SK-N-SH treated with all-trans-retinoic acid at 6 μM for 48 hours (cell line): Measurements from ENCODE around the gene PTPRCAP.

Source experiments
- ATAC-seq: fragments of 200-7000 bp; cut with Tn5 transposase; 3 replicates; pipeline ENCODE4 v1.9.1; 2020; ENCODE audit warnings: mild to moderate bottlenecking, moderate library complexity
- ARNTL ChIP-seq: fragments of 450-650 bp; formaldehyde crosslinking; IDR thresholded peaks from 2 replicates; pipeline ENCODE4 v1.5.0; 2020; ENCODE audit warnings: low read depth, mild to moderate bottlenecking, moderate library complexity, borderline replicate concordance
- BACH2 ChIP-seq: fragments of 250-450 bp; sonication (Bioruptor Pico); IDR thresholded peaks from 2 replicates; pipeline ENCODE4 v1.9.0; 2021; ENCODE audit warnings: mild to moderate bottlenecking, borderline replicate concordance
- CSDC2 ChIP-seq: fragments of 250-450 bp; sonication (Bioruptor Pico); IDR thresholded peaks from 2 replicates; pipeline ENCODE4 v1.5.0; 2020; ENCODE audit warnings: mild to moderate bottlenecking, moderate library complexity
- ESRRG ChIP-seq: fragments of 250-450 bp; sonication (Bioruptor Pico); IDR thresholded peaks from 2 replicates; pipeline ENCODE4 v1.6.1; 2021; ENCODE audit warnings: mild to moderate bottlenecking
- GLIS3 ChIP-seq: fragments of 250-450 bp; sonication (Bioruptor Pico); IDR thresholded peaks from 2 replicates; pipeline ENCODE4 v1.5.0; 2020; ENCODE audit warnings: mild to moderate bottlenecking, moderate library complexity
- ISL1 ChIP-seq: fragments of 250-450 bp; sonication (Bioruptor Pico); IDR thresholded peaks from 2 replicates; pipeline ENCODE4 v2.1.2; 2022; ENCODE audit warnings: mild to moderate bottlenecking, moderate library complexity
- OSR1 ChIP-seq: fragments of 250-450 bp; sonication (Bioruptor Pico); IDR thresholded peaks from 2 replicates; pipeline ENCODE4 v1.8.0; 2022; ENCODE audit warnings: moderate library complexity, mild to moderate bottlenecking, inconsistent platforms
- PPARA ChIP-seq: fragments of 250-450 bp; sonication (Bioruptor Pico); IDR thresholded peaks from 2 replicates; pipeline ENCODE4 v1.5.0; 2020; ENCODE audit warnings: mild to moderate bottlenecking, borderline replicate concordance
- RARB ChIP-seq: fragments of 250-450 bp; sonication (Bioruptor Pico); IDR thresholded peaks from 2 replicates; pipeline ENCODE4 v1.8.0; 2021; ENCODE audit warnings: mild to moderate bottlenecking, moderate library complexity
- SNAI2 ChIP-seq: fragments of 250-450 bp; sonication (Bioruptor Pico); IDR thresholded peaks from 2 replicates; pipeline ENCODE4 v1.5.0; 2020; ENCODE audit warnings: mild to moderate bottlenecking, moderate library complexity
- TCF4 ChIP-seq: fragments of 250-450 bp; sonication (Bioruptor Pico); IDR thresholded peaks from 2 replicates; pipeline ENCODE4 v1.8.0; 2021; ENCODE audit warnings: mild to moderate bottlenecking, moderate library complexity, borderline replicate concordance
- TOX ChIP-seq: fragments of 250-450 bp; sonication (Bioruptor Pico); IDR thresholded peaks from 2 replicates; pipeline ENCODE4 v1.8.0; 2021; ENCODE audit warnings: mild to moderate bottlenecking, moderate library complexity, borderline replicate concordance
- TSHZ2 ChIP-seq: fragments of 250-450 bp; sonication (Bioruptor Pico); IDR thresholded peaks from 2 replicates; pipeline ENCODE4 v1.5.0; 2020; ENCODE audit warnings: mild to moderate bottlenecking, moderate library complexity
- ZC3H10 ChIP-seq: fragments of 250-450 bp; sonication (Bioruptor Pico); IDR thresholded peaks from 2 replicates; pipeline ENCODE4 v1.5.1; 2021; ENCODE audit warnings: mild to moderate bottlenecking, moderate library complexity
- ZFP3 ChIP-seq: fragments of 250-450 bp; sonication (Bioruptor Pico); IDR thresholded peaks from 2 replicates; pipeline ENCODE4 v1.5.0; 2020; ENCODE audit warnings: mild to moderate bottlenecking, moderate library complexity
- ZFP30 ChIP-seq: fragments of 450-650 bp; formaldehyde crosslinking; IDR thresholded peaks from 2 replicates; pipeline ENCODE4 v1.5.0; 2022; ENCODE audit warnings: mild to moderate bottlenecking, moderate library complexity
- ZNF70 ChIP-seq: fragments of 450-650 bp; formaldehyde crosslinking; IDR thresholded peaks from 2 replicates; pipeline ENCODE4 v1.5.0; 2020; ENCODE audit warnings: mild to moderate bottlenecking, moderate library complexity
- ZNF8 ChIP-seq: fragments of 450-650 bp; formaldehyde crosslinking; IDR thresholded peaks from 2 replicates; pipeline ENCODE4 v1.5.0; 2020; ENCODE audit warnings: mild to moderate bottlenecking, moderate library complexity
- TF ChIP-seq, protein P1 (sequence below): fragments of 250-450 bp; sonication (Bioruptor Pico); IDR thresholded peaks from 2 replicates; pipeline ENCODE4 v1.8.0; 2021; ENCODE audit warnings: low read depth, mild to moderate bottlenecking, moderate library complexity, borderline replicate concordance
- TF ChIP-seq, protein P2 (sequence below): fragments of 250-450 bp; sonication (Bioruptor Pico); IDR thresholded peaks from 2 replicates; pipeline ENCODE4 v1.8.0; 2020; ENCODE audit warnings: mild to moderate bottlenecking, moderate library complexity, borderline replicate concordance
- TF ChIP-seq, protein P3 (sequence below): fragments of 250-450 bp; sonication (Bioruptor Pico); IDR thresholded peaks from 2 replicates; pipeline ENCODE4 v1.5.1; 2021; ENCODE audit warnings: mild to moderate bottlenecking, moderate library complexity

PTPRCAP gene

DNA sequence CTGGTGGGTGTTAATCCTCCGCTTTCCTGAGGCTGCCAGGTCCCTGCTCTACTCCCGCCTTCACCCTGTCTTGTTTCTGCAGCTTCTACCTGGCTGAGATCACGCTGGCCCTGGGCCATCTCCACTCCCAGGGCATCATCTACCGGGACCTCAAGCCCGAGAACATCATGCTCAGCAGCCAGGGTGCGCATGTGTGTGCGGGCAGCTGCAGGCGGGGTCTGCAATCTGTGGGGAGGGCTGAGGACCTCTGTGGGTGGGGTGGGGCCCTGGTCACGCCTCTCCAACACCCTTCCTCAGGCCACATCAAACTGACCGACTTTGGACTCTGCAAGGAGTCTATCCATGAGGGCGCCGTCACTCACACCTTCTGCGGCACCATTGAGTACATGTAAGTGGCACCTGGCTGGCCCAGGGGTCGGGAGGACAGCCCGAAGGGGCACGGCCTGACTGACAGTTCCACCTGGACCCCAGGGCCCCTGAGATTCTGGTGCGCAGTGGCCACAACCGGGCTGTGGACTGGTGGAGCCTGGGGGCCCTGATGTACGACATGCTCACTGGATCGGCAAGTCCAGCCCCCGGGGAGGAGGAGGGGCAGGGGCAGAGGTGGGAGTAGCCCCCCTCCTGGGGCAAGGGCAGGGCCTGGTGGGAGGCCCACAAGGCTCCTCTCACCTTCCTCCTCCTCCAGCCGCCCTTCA is 4.7 kb downstream of the PTPRCAP start:
- TF ChIP-seq TCF4 (CRISPR knock-in tag) (no peak), CSDC2 (CRISPR knock-in tag) (no peak), ARNTL (CRISPR knock-in tag) (no peak), RARB (CRISPR knock-in tag) (no peak), PPARA (CRISPR knock-in tag) (no peak), ZNF70 (no peak), ZFP3 (CRISPR knock-in tag) (no peak)
- no peak for ATAC-seq

DNA sequence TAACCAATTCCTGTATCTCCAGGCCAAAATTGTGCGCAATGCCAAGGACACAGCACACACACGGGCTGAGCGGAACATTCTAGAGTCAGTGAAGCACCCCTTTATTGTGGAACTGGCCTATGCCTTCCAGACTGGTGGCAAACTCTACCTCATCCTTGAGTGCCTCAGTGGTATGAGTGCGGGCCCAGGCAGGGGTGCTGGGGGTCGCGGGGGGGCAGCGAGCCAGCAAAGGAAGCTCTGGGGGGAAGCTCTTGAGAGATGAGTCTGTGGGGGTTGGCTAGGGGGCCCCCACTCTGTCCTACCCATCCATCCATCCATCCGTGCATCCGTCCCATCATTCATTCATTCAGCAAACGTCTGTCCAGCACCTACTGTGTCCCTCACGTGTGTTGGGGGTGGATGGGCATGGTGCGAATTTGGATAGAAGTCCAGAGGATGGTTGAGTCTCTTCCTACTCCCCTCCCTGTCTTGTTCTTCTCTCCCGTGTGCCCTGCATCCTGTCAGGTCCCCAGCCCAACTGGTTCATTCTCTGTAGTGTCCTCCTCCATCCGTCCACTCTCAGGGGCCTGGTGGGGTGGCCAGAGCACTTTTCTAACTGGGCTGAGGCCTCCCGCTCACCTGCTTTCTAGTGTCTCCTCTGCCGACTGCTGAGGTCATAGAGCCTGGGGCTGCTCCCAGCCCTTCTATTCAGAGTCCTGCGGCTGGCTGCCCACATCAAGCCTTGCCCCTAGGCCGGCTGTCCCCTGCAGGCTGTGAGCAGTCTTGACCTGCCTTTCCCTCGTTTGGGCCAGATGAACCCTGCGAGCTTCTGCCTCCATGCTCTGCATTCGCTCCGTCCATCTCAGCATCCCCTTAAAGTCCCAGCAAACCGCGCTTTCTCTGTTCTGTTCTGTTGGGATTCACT is 5.9 kb downstream of the PTPRCAP start:
- no peak for ATAC-seq
- TF ChIP-seq ARNTL (CRISPR knock-in tag) (no peak), ESRRG (CRISPR knock-in tag) (no peak), ISL1 (no peak), ZNF70 (no peak), BACH2 (CRISPR knock-in tag) (no peak), RARB (CRISPR knock-in tag) (no peak), OSR1 (CRISPR knock-in tag) (no peak), SNAI2 (CRISPR knock-in tag) (no peak), GLIS3 (CRISPR knock-in tag) (no peak), TOX (CRISPR knock-in tag) (no peak), ZFP30 (CRISPR knock-in tag) (no peak)
- TF ChIP-seq, protein P1, sequence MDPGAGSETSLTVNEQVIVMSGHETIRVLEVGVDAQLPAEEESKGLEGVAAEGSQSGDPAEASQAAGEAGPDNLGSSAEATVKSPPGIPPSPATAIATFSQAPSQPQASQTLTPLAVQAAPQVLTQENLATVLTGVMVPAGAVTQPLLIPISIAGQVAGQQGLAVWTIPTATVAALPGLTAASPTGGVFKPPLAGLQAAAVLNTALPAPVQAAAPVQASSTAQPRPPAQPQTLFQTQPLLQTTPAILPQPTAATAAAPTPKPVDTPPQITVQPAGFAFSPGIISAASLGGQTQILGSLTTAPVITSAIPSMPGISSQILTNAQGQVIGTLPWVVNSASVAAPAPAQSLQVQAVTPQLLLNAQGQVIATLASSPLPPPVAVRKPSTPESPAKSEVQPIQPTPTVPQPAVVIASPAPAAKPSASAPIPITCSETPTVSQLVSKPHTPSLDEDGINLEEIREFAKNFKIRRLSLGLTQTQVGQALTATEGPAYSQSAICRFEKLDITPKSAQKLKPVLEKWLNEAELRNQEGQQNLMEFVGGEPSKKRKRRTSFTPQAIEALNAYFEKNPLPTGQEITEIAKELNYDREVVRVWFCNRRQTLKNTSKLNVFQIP (CRISPR knock-in tag), result no peak

GRCh38 chr11:67429722-67430121 is 7.8 kb downstream of the PTPRCAP start:
- ATAC-seq, result no peak
- TF ChIP-seq RARB (CRISPR knock-in tag) (no peak), ZFP3 (CRISPR knock-in tag) (no peak), ZC3H10 (CRISPR knock-in tag) (no peak), ESRRG (CRISPR knock-in tag) (no peak), ZNF70 (no peak), OSR1 (CRISPR knock-in tag) (no peak), ZNF8 (CRISPR knock-in tag) (no peak), SNAI2 (CRISPR knock-in tag) (no peak), TSHZ2 (no peak)
- TF ChIP-seq, protein P2, sequence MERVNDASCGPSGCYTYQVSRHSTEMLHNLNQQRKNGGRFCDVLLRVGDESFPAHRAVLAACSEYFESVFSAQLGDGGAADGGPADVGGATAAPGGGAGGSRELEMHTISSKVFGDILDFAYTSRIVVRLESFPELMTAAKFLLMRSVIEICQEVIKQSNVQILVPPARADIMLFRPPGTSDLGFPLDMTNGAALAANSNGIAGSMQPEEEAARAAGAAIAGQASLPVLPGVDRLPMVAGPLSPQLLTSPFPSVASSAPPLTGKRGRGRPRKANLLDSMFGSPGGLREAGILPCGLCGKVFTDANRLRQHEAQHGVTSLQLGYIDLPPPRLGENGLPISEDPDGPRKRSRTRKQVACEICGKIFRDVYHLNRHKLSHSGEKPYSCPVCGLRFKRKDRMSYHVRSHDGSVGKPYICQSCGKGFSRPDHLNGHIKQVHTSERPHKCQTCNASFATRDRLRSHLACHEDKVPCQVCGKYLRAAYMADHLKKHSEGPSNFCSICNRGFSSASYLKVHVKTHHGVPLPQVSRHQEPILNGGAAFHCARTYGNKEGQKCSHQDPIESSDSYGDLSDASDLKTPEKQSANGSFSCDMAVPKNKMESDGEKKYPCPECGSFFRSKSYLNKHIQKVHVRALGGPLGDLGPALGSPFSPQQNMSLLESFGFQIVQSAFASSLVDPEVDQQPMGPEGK (CRISPR knock-in tag), result no peak

DNA sequence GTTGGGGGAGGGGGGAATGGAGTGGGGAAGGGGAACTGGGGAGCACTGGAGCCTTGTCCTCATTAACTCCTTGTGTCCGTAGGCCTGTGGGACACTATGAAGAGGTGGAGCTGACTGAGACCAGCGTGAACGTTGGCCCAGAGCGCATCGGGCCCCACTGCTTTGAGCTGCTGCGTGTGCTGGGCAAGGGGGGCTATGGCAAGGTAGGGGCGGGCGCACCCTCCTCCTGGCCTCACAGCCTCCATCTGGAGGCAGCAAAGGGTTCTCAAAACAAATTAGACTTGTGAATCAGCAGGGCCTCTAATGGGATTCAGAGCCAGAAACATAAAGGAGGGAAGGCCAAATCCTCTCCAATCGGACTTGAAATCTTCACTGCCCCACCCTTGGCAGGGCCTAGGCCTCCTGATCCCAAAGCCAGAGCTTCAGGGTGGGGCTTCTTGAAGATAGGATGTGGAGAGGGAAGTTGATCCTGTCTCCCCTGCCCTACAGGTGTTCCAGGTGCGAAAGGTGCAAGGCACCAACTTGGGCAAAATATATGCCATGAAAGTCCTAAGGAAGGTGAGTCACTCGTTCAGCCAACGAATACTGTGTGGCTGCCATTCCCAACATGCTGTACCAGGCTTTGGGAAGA is 8.3 kb downstream of the PTPRCAP start:
- ATAC-seq, result no peak
- no peak for TF ChIP-seq SNAI2 (CRISPR knock-in tag)
- TF ChIP-seq, protein P2 (CRISPR knock-in tag), result no peak
- TF ChIP-seq, protein P3, sequence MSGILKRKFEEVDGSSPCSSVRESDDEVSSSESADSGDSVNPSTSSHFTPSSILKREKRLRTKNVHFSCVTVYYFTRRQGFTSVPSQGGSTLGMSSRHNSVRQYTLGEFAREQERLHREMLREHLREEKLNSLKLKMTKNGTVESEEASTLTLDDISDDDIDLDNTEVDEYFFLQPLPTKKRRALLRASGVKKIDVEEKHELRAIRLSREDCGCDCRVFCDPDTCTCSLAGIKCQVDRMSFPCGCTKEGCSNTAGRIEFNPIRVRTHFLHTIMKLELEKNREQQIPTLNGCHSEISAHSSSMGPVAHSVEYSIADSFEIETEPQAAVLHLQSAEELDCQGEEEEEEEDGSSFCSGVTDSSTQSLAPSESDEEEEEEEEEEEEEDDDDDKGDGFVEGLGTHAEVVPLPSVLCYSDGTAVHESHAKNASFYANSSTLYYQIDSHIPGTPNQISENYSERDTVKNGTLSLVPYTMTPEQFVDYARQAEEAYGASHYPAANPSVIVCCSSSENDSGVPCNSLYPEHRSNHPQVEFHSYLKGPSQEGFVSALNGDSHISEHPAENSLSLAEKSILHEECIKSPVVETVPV, result no peak
- TF ChIP-seq ZFP3 (CRISPR knock-in tag), result no peak
- no peak for TF ChIP-seq TOX (CRISPR knock-in tag)
- TF ChIP-seq BACH2 (CRISPR knock-in tag), result no peak
- TF ChIP-seq, protein P1 (CRISPR knock-in tag), result no peak
- TF ChIP-seq ARNTL (CRISPR knock-in tag), result no peak
- no peak for TF ChIP-seq ZNF70
- no peak for TF ChIP-seq GLIS3 (CRISPR knock-in tag)
